Upper lobe of right lung (tissue), 1 donor: ENCODE data around the gene CCT5. TPM values are rescaled to one million over a fixed set of nuclear protein-coding genes. Genes with fewer than 3 reads are reported as not detected.
"Not testable (repeated sequence)": the region's sequence is repeated elsewhere in the genome, so short reads cannot be mapped to it uniquely, and the experiment has no call there.

Source experiments
- ATAC-seq: fragments of 200-7000 bp; cut with Tn5 transposase; one replicate; pipeline ENCODE4 v1.9.1; 2020; ENCODE audit warnings: mild to moderate bottlenecking, moderate library complexity
- DNase-seq: peaks from one replicate; pipeline ENCODE4 v3.0.0-alpha.2; 2020
- H3K27ac ChIP-seq: fragments of 200-600 bp; one replicate; pipeline ENCODE4 v1.8.0; 2022
- H3K27me3 ChIP-seq: fragments of 200-600 bp; one replicate; pipeline ENCODE4 v1.8.0; 2022; ENCODE audit warnings: mild to moderate bottlenecking
- H3K36me3 ChIP-seq: fragments of 200-600 bp; one replicate; pipeline ENCODE4 v1.8.0; 2022
- H3K4me1 ChIP-seq: fragments of 200-600 bp; one replicate; pipeline ENCODE4 v1.8.0; 2022
- H3K4me3 ChIP-seq: fragments of 200-600 bp; one replicate; pipeline ENCODE4 v1.8.0; 2022; ENCODE audit warnings: mild to moderate bottlenecking
- H3K9me3 ChIP-seq: fragments of 200-600 bp; one replicate; pipeline ENCODE4 v1.8.0; 2022
- intact Hi-C: fragments of 100-400 bp; cut with DNase I; formaldehyde crosslinking; loops from one replicate; pipeline ENCODE4 v1.11.0; 2022
- total RNA-seq: library from RNA; stranded (reverse); fragmentation: NEBNext Ultra II Directional; extraction: Animal tissue kit (Norgen Biotek cat#: 25700); gene quantifications from one replicate; pipeline ENCODE4 v1.2.1, GENCODE V29; 2021
- TF ChIP-seq, protein P1 (sequence below): fragments of 200-600 bp; IDR thresholded peaks from one replicate; pipeline ENCODE4 v1.8.0; 2022; ENCODE audit warnings: antibody characterized with exemption
- donor health status: DM: no; HTN: yes; CAD: no; lungs with severe emphysema.

CCT5 gene
- total RNA-seq, 1 donor from 2014 or later = 119 TPM

- TF ChIP-seq, protein P1, sequence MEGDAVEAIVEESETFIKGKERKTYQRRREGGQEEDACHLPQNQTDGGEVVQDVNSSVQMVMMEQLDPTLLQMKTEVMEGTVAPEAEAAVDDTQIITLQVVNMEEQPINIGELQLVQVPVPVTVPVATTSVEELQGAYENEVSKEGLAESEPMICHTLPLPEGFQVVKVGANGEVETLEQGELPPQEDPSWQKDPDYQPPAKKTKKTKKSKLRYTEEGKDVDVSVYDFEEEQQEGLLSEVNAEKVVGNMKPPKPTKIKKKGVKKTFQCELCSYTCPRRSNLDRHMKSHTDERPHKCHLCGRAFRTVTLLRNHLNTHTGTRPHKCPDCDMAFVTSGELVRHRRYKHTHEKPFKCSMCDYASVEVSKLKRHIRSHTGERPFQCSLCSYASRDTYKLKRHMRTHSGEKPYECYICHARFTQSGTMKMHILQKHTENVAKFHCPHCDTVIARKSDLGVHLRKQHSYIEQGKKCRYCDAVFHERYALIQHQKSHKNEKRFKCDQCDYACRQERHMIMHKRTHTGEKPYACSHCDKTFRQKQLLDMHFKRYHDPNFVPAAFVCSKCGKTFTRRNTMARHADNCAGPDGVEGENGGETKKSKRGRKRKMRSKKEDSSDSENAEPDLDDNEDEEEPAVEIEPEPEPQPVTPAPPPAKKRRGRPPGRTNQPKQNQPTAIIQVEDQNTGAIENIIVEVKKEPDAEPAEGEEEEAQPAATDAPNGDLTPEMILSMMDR = no peak
- H3K4me1 ChIP-seq = peaks cover 15% of the 10 kb centered on the region
- H3K4me3 ChIP-seq = no peak overlapping the region
- H3K27ac ChIP-seq = no peak overlapping the region
- intact Hi-C loops = no loop called here
- ATAC-seq = no peak
- H3K9me3 ChIP-seq = no peaks in the 10 kb centered on the region
- DNase-seq = no peak
- H3K27me3 ChIP-seq = no peaks in the 10 kb centered on the region
- H3K36me3 ChIP-seq = no peaks in the 10 kb centered on the region
Measured at GRCh38 chr5:10246761-10247160, 3.3 kb upstream of the CCT5 start.

GRCh38 chr5:10247217-10247616 is 2.9 kb upstream of the CCT5 start:
- DNase-seq, H3K27ac ChIP-seq, H3K27me3 ChIP-seq, H3K4me3 ChIP-seq, H3K36me3 ChIP-seq, H3K9me3 ChIP-seq, intact Hi-C loops, ATAC-seq: not testable (repeated sequence)
- H3K4me1 ChIP-seq = peaks cover 20% of the 10 kb centered on the region

- intact Hi-C loops = no loop called here
- Histone ChIP-seq H3K4me1 (peaks cover 24% of the 10 kb centered on the region), H3K27ac (peak overlapping the region; percentile 99), H3K36me3 (peaks cover 3% of the 10 kb centered on the region), H3K9me3 (no peaks in the 10 kb centered on the region), H3K4me3 (peak overlapping the region; percentile 93), H3K27me3 (no peaks in the 10 kb centered on the region)
- TF ChIP-seq, protein P1 = no peak
- ATAC-seq = no peak
- no peak for DNase-seq
Measured at GRCh38 chr5:10248378-10249260, 1.5 kb upstream of the CCT5 start.

GRCh38 chr5:10250806-10251276 is 761 bp downstream of the CCT5 start:
- Histone ChIP-seq H3K9me3 (no peaks in the 10 kb centered on the region), H3K4me3 (peak overlapping the region; percentile 93), H3K36me3 (peaks cover 25% of the 10 kb centered on the region), H3K4me1 (peaks cover 24% of the 10 kb centered on the region), H3K27ac (peak overlapping the region; percentile 99), H3K27me3 (no peaks in the 10 kb centered on the region)
- TF ChIP-seq, protein P1 = no peak
- DNase-seq (no peak), ATAC-seq (no peak)
- intact Hi-C loops = no loop called here

- ATAC-seq (no peak), DNase-seq (no peak)
- Histone ChIP-seq H3K27ac (no peak overlapping the region), H3K36me3 (peaks cover 31% of the 10 kb centered on the region), H3K27me3 (no peaks in the 10 kb centered on the region), H3K4me1 (peaks cover 24% of the 10 kb centered on the region), H3K4me3 (peak overlapping the region; percentile 93), H3K9me3 (no peaks in the 10 kb centered on the region)
- TF ChIP-seq, protein P1 = no peak
- intact Hi-C loops = no loop called here
Measured at GRCh38 chr5:10251405-10251804, 1.3 kb downstream of the CCT5 start.

GRCh38 chr5:10253390-10253789 is 3.3 kb downstream of the CCT5 start:
- Histone ChIP-seq H3K27me3 (no peaks in the 10 kb centered on the region), H3K4me1 (peaks cover 23% of the 10 kb centered on the region), H3K9me3 (no peaks in the 10 kb centered on the region), H3K36me3 (peaks cover 51% of the 10 kb centered on the region), H3K27ac (no peak overlapping the region), H3K4me3 (no peak overlapping the region)
- intact Hi-C loops = no loop called here
- DNase-seq = no peak
- ATAC-seq = no peak
- TF ChIP-seq, protein P1 = no peak
